ENCODE results near the gene INSYN1.

Gene INSYN1

GRCh38 chr15:73756947-73757513, 3.9 kb upstream of the INSYN1 start:
- Histone ChIP-seq H3K9me3 (ENCODE audit: severe bottlenecking) (no peaks in the 10 kb centered on the region), H3K27me3 (ENCODE audit: insufficient read depth, poor library complexity, severe bottlenecking) (peaks cover 57% of the 10 kb centered on the region), H3K4me1 (ENCODE audit: insufficient read depth, poor library complexity, severe bottlenecking) (no peaks in the 10 kb centered on the region), H3K4me3 (ENCODE audit: severe bottlenecking) (no peak overlapping the region), H3K27ac (ENCODE audit: poor library complexity, severe bottlenecking) (no peak overlapping the region), H3K36me3 (ENCODE audit: low read depth) (no peaks in the 10 kb centered on the region)
- ATAC-seq (ENCODE audit: low read depth) = no peak
- TF ChIP-seq CTCF (IDR thresholded peaks at IDR 0.05; ENCODE audit: poor library complexity, severe bottlenecking) = no peak
- no peak for DNase-seq (ENCODE audit: low spot score)

GRCh38 chr15:73756390-73756789, 3.2 kb upstream of the INSYN1 start:
- Histone ChIP-seq H3K4me3 (ENCODE audit: severe bottlenecking) (no peak overlapping the region), H3K36me3 (ENCODE audit: low read depth) (no peaks in the 10 kb centered on the region), H3K4me1 (ENCODE audit: insufficient read depth, poor library complexity, severe bottlenecking) (no peaks in the 10 kb centered on the region), H3K27ac (ENCODE audit: poor library complexity, severe bottlenecking) (no peak overlapping the region), H3K27me3 (ENCODE audit: insufficient read depth, poor library complexity, severe bottlenecking) (peaks cover 56% of the 10 kb centered on the region), H3K9me3 (ENCODE audit: severe bottlenecking) (no peaks in the 10 kb centered on the region)
- ATAC-seq (ENCODE audit: low read depth) = no peak
- no peak for TF ChIP-seq CTCF (IDR thresholded peaks at IDR 0.05; ENCODE audit: poor library complexity, severe bottlenecking)
- DNase-seq (ENCODE audit: low spot score) = no peak

- no peak overlapping the region for H3K27ac ChIP-seq (ENCODE audit: poor library complexity, severe bottlenecking)
- TF ChIP-seq CTCF (IDR thresholded peaks at IDR 0.05; ENCODE audit: poor library complexity, severe bottlenecking) = no peak
- H3K4me1 ChIP-seq (ENCODE audit: insufficient read depth, poor library complexity, severe bottlenecking) = no peaks in the 10 kb centered on the region
- H3K27me3 ChIP-seq (ENCODE audit: insufficient read depth, poor library complexity, severe bottlenecking) = peaks cover 56% of the 10 kb centered on the region
- no peaks in the 10 kb centered on the region for H3K36me3 ChIP-seq (ENCODE audit: low read depth)
- H3K4me3 ChIP-seq (ENCODE audit: severe bottlenecking) = no peak overlapping the region
- ATAC-seq (ENCODE audit: low read depth) (no peak), DNase-seq (ENCODE audit: low spot score) (no peak)
- no peaks in the 10 kb centered on the region for H3K9me3 ChIP-seq (ENCODE audit: severe bottlenecking)
Measured at GRCh38 chr15:73755946-73756345, 2.8 kb upstream of the INSYN1 start.

GRCh38 chr15:73755481-73755880, 2.3 kb upstream of the INSYN1 start:
- no peak for DNase-seq (ENCODE audit: low spot score)
- Histone ChIP-seq H3K4me1 (ENCODE audit: insufficient read depth, poor library complexity, severe bottlenecking) (no peaks in the 10 kb centered on the region), H3K9me3 (ENCODE audit: severe bottlenecking) (no peaks in the 10 kb centered on the region), H3K36me3 (ENCODE audit: low read depth) (no peaks in the 10 kb centered on the region), H3K4me3 (ENCODE audit: severe bottlenecking) (no peak overlapping the region), H3K27me3 (ENCODE audit: insufficient read depth, poor library complexity, severe bottlenecking) (peaks cover 56% of the 10 kb centered on the region), H3K27ac (ENCODE audit: poor library complexity, severe bottlenecking) (no peak overlapping the region)
- no peak for TF ChIP-seq CTCF (IDR thresholded peaks at IDR 0.05; ENCODE audit: poor library complexity, severe bottlenecking)
- no peak for ATAC-seq (ENCODE audit: low read depth)

- DNase-seq (ENCODE audit: low spot score) (no peak), ATAC-seq (ENCODE audit: low read depth) (no peak)
- H3K4me1 ChIP-seq (ENCODE audit: insufficient read depth, poor library complexity, severe bottlenecking) = no peaks in the 10 kb centered on the region
- no peaks in the 10 kb centered on the region for H3K9me3 ChIP-seq (ENCODE audit: severe bottlenecking)
- TF ChIP-seq CTCF (IDR thresholded peaks at IDR 0.05; ENCODE audit: poor library complexity, severe bottlenecking) = no peak
- H3K27ac ChIP-seq (ENCODE audit: poor library complexity, severe bottlenecking) = no peak overlapping the region
- peaks cover 52% of the 10 kb centered on the region for H3K27me3 ChIP-seq (ENCODE audit: insufficient read depth, poor library complexity, severe bottlenecking)
- no peak overlapping the region for H3K4me3 ChIP-seq (ENCODE audit: severe bottlenecking)
- no peaks in the 10 kb centered on the region for H3K36me3 ChIP-seq (ENCODE audit: low read depth)
Measured at GRCh38 chr15:73754461-73754860, 1.3 kb upstream of the INSYN1 start.
